B cell (primary cell): ENCODE results near the gene LRRC4B. TPM values are rescaled to one million over a fixed set of nuclear protein-coding genes. Genes with fewer than 3 reads are reported as not detected.
A peak's percentile ranks its signal among the peaks of the same experiment; 100 is the strongest.

Source experiments
- ATAC-seq: fragments of 200-7000 bp; cut with Tn5 transposase; one replicate; pipeline ENCODE4 v1.10.0; 2021; ENCODE audit warnings: low read depth, mild to moderate bottlenecking, moderate number of reproducible peaks, moderate library complexity
- CTCF ChIA-PET: fragments of 350-600 bp; sonication (Branson Sonifier 250); formaldehyde crosslinking; loops from one replicate; lab custom pipeline; 2021; ENCODE audit warnings: antibody characterized with exemption, inconsistent platforms; lab: Charles Lee
- POLR2A ChIA-PET: fragments of 350-600 bp; sonication (Branson Sonifier 250); formaldehyde crosslinking; loops from one replicate; lab custom pipeline; 2021; ENCODE audit warnings: antibody characterized with exemption; lab: Charles Lee
- DNase-seq: peaks from one replicate; pipeline ENCODE4 v3.0.0; 2013
- H2AFZ ChIP-seq: 2 replicates; pipeline ENCODE4 v1.6.1; 2012; ENCODE audit warnings: mild to moderate bottlenecking, low read depth, low read length; ENCODE audit not compliant: insufficient read depth, poor library complexity, severe bottlenecking
- H3K27ac ChIP-seq, 2 donors: 1 replicate in 1 of 2; 2 replicates in 1 of 2; pipeline ENCODE4 v1.5.1; 2012 to 2013; ENCODE audit warnings: low read length in 2 of 2, mild to moderate bottlenecking in 2 of 2, moderate library complexity in 1 of 2
- H3K27me3 ChIP-seq, 4 experiments: fragments of 200-600 bp in 1 of 4; sonication (generic) in 1 of 4; replicated peaks in 1 of 4; 1 replicate in 2 of 4; 2 replicates in 2 of 4; pipeline versions ENCODE4 v1.6.1 to v1.7.0; 2013 to 2016; ENCODE audit warnings: low read length in 3 of 4, mild to moderate bottlenecking in 2 of 4, mixed read lengths in 1 of 4, moderate library complexity in 1 of 4; ENCODE audit not compliant: insufficient read depth in 4 of 4, control insufficient read depth in 3 of 4; ENCODE audit errors: control extremely low read depth in 1 of 4
- H3K36me3 ChIP-seq, 2 experiments: replicated peaks in 1 of 2; 1 replicate in 1 of 2; 2 replicates in 1 of 2; pipeline versions ENCODE4 v1.6.1 to v1.7.1; 2013; ENCODE audit warnings: low read length in 1 of 2; ENCODE audit not compliant: insufficient read depth in 2 of 2, control insufficient read depth in 1 of 2; ENCODE audit errors: control extremely low read depth in 1 of 2, extremely low read depth in 1 of 2
- H3K4me1 ChIP-seq, 2 donors: fragments of 200-600 bp in 1 of 2; sonication (generic) in 1 of 2; 1 replicate in 1 of 2; 2 replicates in 1 of 2; pipeline versions ENCODE4 v1.5.1 to v1.6.1; 2013 to 2017; ENCODE audit warnings: low read length in 2 of 2; ENCODE audit not compliant: control insufficient read depth in 2 of 2, insufficient read depth in 2 of 2
- H3K4me2 ChIP-seq: replicated peaks from 2 replicates; pipeline ENCODE3; 2012; ENCODE audit warnings: mild to moderate bottlenecking, low read depth, low read length; ENCODE audit not compliant: poor library complexity, severe bottlenecking
- H3K4me3 ChIP-seq, 5 experiments: fragments of 200-600 bp in 1 of 5; sonication (generic) in 1 of 5; 1 replicate in 3 of 5; 2 replicates in 2 of 5; pipeline versions ENCODE4 v1.5.1 to v1.7.0; 2011 to 2016; ENCODE audit warnings: low read length in 4 of 5, mild to moderate bottlenecking in 4 of 5, low read depth in 2 of 5, control low read depth in 1 of 5, moderate library complexity in 1 of 5; ENCODE audit not compliant: insufficient read depth in 1 of 5; ENCODE audit errors: control extremely low read depth in 1 of 5, extremely low read depth in 1 of 5
- H3K79me2 ChIP-seq: fragments of 200-600 bp; sonication (generic); one replicate; pipeline ENCODE4 v1.6.0; 2016; ENCODE audit warnings: low read length; ENCODE audit not compliant: control insufficient read depth, insufficient read depth
- H3K9ac ChIP-seq: fragments of 200-600 bp; sonication (generic); 2 replicates; pipeline ENCODE4 v1.6.1; 2017; ENCODE audit warnings: mild to moderate bottlenecking, low read length, moderate library complexity
- H3K9me3 ChIP-seq, 3 donors: one replicate each; pipeline versions ENCODE4 v1.6.1 to v1.7.1; 2013; ENCODE audit warnings: low read length in 2 of 3; ENCODE audit not compliant: control insufficient read depth in 2 of 3, insufficient read depth in 1 of 3; ENCODE audit errors: control extremely low read depth in 1 of 3
- H4K20me1 ChIP-seq: 2 replicates; pipeline ENCODE4 v1.6.0; 2012; ENCODE audit warnings: mild to moderate bottlenecking, low read length; ENCODE audit not compliant: insufficient read depth, control insufficient read depth, poor library complexity, severe bottlenecking
- H3K27ac Mint-ChIP-seq: one replicate; pipeline ENCODE4 v1.8.0; 2021; ENCODE audit warnings: mixed read lengths
- H3K27me3 Mint-ChIP-seq: one replicate; pipeline ENCODE4 v1.8.0; 2021; ENCODE audit warnings: mixed read lengths
- H3K4me1 Mint-ChIP-seq: one replicate; pipeline ENCODE4 v1.8.0; 2021; ENCODE audit warnings: mixed read lengths
- H3K4me3 Mint-ChIP-seq: one replicate; pipeline ENCODE4 v1.8.0; 2021; ENCODE audit warnings: mixed read lengths
- H3K9me3 Mint-ChIP-seq: one replicate; pipeline ENCODE4 v1.8.0; 2022; ENCODE audit warnings: mixed read lengths; ENCODE audit not compliant: insufficient read depth
- CTCF ChIP-seq: fragments of 200-600 bp; IDR thresholded peaks from one replicate; pipeline ENCODE4 v1.8.0; 2022; ENCODE audit warnings: antibody characterized with exemption, mild to moderate bottlenecking
- EZH2 ChIP-seq: IDR thresholded peaks from 2 replicates; pipeline ENCODE4 v1.6.1; 2012; ENCODE audit warnings: borderline replicate concordance, low read depth, mild to moderate bottlenecking, moderate library complexity, low read length; ENCODE audit not compliant: insufficient read depth, poor library complexity, severe bottlenecking
- WGBS: methylation state at CpG from one replicate; pipeline ENCODE4 v1.1.5; 2013; ENCODE audit warnings: missing lambda C conversion rate; ENCODE audit not compliant: insufficient coverage; 5-methylcytosine and 5-hydroxymethylcytosine counted together
- intact Hi-C: fragments of 100-400 bp; cut with micrococcal nuclease; formaldehyde crosslinking; loops from one replicate; pipeline ENCODE4 v1.10.0; 2022
- polyA plus RNA-seq: library from polyadenylated mRNA; depleted of rRNA; stranded (reverse); fragments of >200 nt; gene quantifications from 2 replicates; pipeline ENCODE4 v1.2.3, GENCODE V29; 2012
- total RNA-seq, 2 donors: library from RNA; stranded (reverse); fragments of 120-200 nt in 1 of 2; gene quantifications; 1 replicate in 1 of 2; 2 replicates in 1 of 2; pipeline versions ENCODE4 v1.2.3 to v1.2.4, GENCODE V29; 2013 to 2022

The LRRC4B gene
- total and polyA plus RNA-seq, 2 donors (not counting 1 experiment from before 2014, with no cell fraction given): 0.03 TPM; not detected in 1

GRCh38 chr19:50509366-50509765, 58.9 kb downstream of the LRRC4B start:
- Mint-ChIP-seq H3K27me3 (peaks cover 2% of the 10 kb centered on the region), H3K9me3 (no peaks in the 10 kb centered on the region), H3K27ac (peak overlapping the region; percentile 42), H3K4me3 (peak overlapping the region; percentile 26), H3K4me1 (peaks cover 17% of the 10 kb centered on the region)
- peak overlapping the region in 1 of 2 donors; percentile 39 for H3K27ac ChIP-seq
- TF ChIP-seq CTCF (no peak), EZH2 (no peak)
- ATAC-seq: no peak
- H3K79me2 ChIP-seq: no peaks in the 10 kb centered on the region
- ChIA-PET POLR2A (interaction anchor here (0.7 kb wide), 1 partner anchor 27 kb away, joined by 3 read pairs; no protein-coding TSS in a partner anchor), CTCF (interaction anchor here (0.7 to 1.0 kb wide), 2 partner anchors 49 to 141 kb away, joined by 3 to 5 read pairs; no protein-coding TSS in a partner anchor)
- H4K20me1 ChIP-seq: no peaks in the 10 kb centered on the region
- H3K9me3 ChIP-seq: peaks cover 0 to 4% (median 0%) of the 10 kb centered on the region in 3 donors
- intact Hi-C loops: no loop called here
- no peak overlapping the region for H3K9ac ChIP-seq
- H3K36me3 ChIP-seq: no peaks in the 10 kb centered on the region
- 89% methylated on average over 11 of the region's 11 CpGs for WGBS
- H2AFZ ChIP-seq: no peak overlapping the region
- H3K4me3 ChIP-seq: no peak overlapping the region
- H3K27me3 ChIP-seq: peaks cover 0 to 13% (median 0%) of the 10 kb centered on the region in 4 experiments
- H3K4me2 ChIP-seq: no peak overlapping the region
- peaks cover 14 to 20% of the 10 kb centered on the region in 2 donors for H3K4me1 ChIP-seq
- DNase-seq: no peak

GRCh38 chr19:50508843-50509190, 59.4 kb downstream of the LRRC4B start:
- ChIA-PET CTCF (interaction anchor here (1.0 kb wide), 1 partner anchor 48 kb away, joined by 5 read pairs; no protein-coding TSS in a partner anchor), POLR2A (interaction anchor here (0.6 kb wide), 2 partner anchors 79 to 145 kb away, joined by 3 read pairs; no protein-coding TSS in a partner anchor)
- Histone ChIP-seq H3K9me3 (peaks cover 0 to 4% (median 0%) of the 10 kb centered on the region in 3 donors), H3K27me3 (peaks cover 0 to 9% (median 0%) of the 10 kb centered on the region in 4 experiments), H4K20me1 (no peaks in the 10 kb centered on the region), H3K4me1 (peaks cover 14 to 20% of the 10 kb centered on the region in 2 donors), H3K27ac (no peak overlapping the region), H3K9ac (no peak overlapping the region), H3K36me3 (no peaks in the 10 kb centered on the region), H3K79me2 (no peaks in the 10 kb centered on the region), H2AFZ (no peak overlapping the region), H3K4me3 (no peak overlapping the region), H3K4me2 (no peak overlapping the region)
- DNase-seq: no peak
- Mint-ChIP-seq H3K27me3 (no peaks in the 10 kb centered on the region), H3K27ac (peak overlapping the region; percentile 43), H3K9me3 (no peaks in the 10 kb centered on the region), H3K4me1 (peaks cover 17% of the 10 kb centered on the region), H3K4me3 (no peak overlapping the region)
- intact Hi-C loops: no loop called here
- TF ChIP-seq CTCF (no peak), EZH2 (no peak)
- no peak for ATAC-seq
- 94% methylated on average over 2 of the region's 3 CpGs for WGBS
